HTR-8/SVneo (cell line): ENCODE results near the gene SYNCRIP.
A peak's percentile ranks its signal among the peaks of the same experiment; 100 is the strongest.
"Not testable (repeated sequence)": the region's sequence is repeated elsewhere in the genome, so short reads cannot be mapped to it uniquely, and the experiment has no call there.

Experiments
- DNase-seq: peaks from one replicate; pipeline ENCODE4 v3.0.0; 2011; ENCODE audit warnings: low spot score, mixed read lengths; ENCODE audit not compliant: insufficient read length
- FAIRE-seq: peaks from 2 replicates; lab custom pipeline; 2011; peaks lifted over from hg19 to GRCh38; lab: Jason Lieb, UNC

The SYNCRIP gene

GRCh38 chr6:85642774-85643536 lies at the start of gene SYNCRIP:
SYNCRIP (minus strand) TSS chr6:85642886; CDS start chr6:85641439, 1,447 bp downstream.
- peak; percentile 98 for FAIRE-seq
- DNase-seq: peak; percentile 84

- no peak for FAIRE-seq
- no peak for DNase-seq
Observed at GRCh38 chr6:85691478-85691877, 48.8 kb upstream of the SYNCRIP start.

- FAIRE-seq: no peak
- DNase-seq: no peak
Observed at GRCh38 chr6:85690071-85690470, 47.4 kb upstream of the SYNCRIP start.

DNA sequence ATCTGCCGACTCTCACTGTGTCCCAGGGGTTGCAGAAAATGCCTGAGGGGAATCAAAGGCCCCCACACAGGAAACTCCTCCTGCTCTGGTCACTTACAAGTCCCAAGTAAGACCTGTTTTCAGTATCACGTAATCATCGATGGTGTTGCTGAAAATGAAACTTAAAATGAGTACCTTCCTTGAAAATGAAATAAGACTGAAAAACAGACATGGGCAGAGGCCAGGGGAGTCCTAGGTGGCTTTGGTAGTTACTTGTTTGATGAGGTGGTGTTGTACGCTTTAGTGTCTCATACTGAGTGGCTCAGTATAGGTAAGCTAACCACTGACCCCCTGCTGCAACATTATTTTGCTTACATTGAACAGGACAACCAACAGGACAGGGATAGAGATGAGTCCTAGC lies 43.0 kb upstream of the SYNCRIP start:
- no peak for DNase-seq
- no peak for FAIRE-seq

- DNase-seq (no peak), FAIRE-seq (no peak)
Observed at GRCh38 chr6:85684809-85685171, 42.1 kb upstream of the SYNCRIP start.

DNA sequence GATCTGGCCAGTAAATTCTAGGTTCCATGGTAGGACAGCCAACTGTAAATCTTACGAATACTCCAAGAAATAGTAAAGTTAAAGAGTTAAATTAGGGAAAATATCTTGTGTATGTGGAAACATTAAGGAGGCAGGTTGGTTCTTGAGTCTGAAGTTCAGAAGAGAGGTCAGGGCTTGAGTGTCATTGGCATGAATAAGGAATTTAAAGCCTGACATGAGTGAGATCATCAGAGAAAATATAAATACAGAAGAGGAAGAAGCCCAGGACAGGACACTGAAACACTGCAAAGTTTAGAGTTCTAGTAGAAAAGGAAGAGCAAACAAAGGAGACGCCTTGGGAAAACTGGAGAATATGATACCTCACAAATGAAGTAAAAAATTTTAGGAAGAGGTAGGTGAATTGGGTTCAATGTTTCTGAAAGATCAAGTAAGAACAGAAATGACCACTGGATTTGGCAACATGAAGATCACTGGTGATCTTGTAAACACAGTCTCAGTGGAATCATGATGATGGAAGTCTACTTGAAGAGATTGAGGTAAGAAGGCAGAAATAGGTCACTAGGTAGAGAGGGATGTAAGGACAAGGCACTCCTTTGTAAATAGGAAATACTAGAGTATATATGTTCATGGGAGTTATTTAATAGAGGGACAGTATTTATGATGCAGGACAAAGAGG lies 41.6 kb upstream of the SYNCRIP start:
- FAIRE-seq (no peak), DNase-seq (no peak)

DNA sequence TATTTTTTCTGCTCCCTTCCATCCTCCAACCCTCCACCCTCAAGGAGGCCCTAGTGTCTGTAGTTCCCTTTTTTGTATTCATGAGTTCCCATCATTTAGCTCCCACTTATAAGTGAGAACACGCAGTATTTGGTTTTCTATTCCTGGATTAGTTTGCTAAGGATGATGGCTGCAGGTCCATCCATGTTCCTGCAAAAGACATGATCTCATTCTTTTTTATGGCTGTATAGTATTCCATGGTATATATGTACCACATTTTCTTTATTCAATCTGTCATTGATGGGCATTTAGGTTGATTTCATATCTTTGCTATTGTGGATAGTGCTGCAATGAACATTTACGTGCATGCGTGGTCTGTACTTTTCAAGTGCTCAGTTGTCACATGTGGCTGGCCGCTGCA lies 39.2 kb upstream of the SYNCRIP start:
- FAIRE-seq, DNase-seq: not testable (repeated sequence)

GRCh38 chr6:85680388-85680787 lies 37.7 kb upstream of the SYNCRIP start:
- DNase-seq (no peak), FAIRE-seq (no peak)

DNA sequence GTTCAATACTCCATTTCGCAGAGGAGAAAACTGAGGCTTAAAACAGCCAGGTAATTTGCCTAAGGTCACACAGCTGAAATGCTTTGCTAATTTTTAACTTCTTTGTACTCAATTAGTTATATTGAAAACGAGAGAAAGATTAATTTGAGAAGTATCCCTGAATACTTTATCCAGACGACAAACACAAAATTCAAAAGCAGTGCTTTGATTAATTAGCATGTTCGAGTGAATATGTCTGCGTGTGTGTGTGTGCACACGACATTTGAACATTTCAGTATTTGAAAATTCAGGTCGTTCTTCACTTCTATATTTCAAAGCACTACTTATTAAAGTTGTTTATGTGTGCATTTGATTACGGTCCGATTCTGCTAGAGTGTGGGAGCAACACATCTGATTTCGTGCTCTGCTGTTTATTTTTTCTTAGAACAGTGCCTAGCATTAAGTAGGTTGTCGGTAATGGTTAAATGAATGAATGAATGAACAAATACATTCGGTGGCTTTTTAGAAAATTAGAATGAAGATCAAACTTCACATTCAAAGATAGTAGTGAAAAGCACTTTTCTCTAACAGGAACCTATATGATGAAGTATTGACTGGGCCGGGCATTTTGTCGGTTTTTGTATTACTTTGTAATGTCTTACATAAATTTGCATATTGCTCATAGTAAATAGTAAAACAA lies 36.9 kb upstream of the SYNCRIP start:
- DNase-seq (no peak), FAIRE-seq (no peak)

GRCh38 chr6:85678602-85679444 lies 36.1 kb upstream of the SYNCRIP start:
- peak; percentile 94 for DNase-seq
- peak; percentile 93 for FAIRE-seq

GRCh38 chr6:85678026-85678601 lies 35.4 kb upstream of the SYNCRIP start:
- FAIRE-seq: no peak
- no peak for DNase-seq

- DNase-seq (no peak), FAIRE-seq (no peak)
Observed at GRCh38 chr6:85677234-85677956, 34.7 kb upstream of the SYNCRIP start.

GRCh38 chr6:85676086-85676729 lies 33.5 kb upstream of the SYNCRIP start:
- FAIRE-seq (no peak), DNase-seq (no peak)

GRCh38 chr6:85675030-85675819 lies 32.5 kb upstream of the SYNCRIP start:
- no peak for FAIRE-seq
- DNase-seq: no peak

DNA sequence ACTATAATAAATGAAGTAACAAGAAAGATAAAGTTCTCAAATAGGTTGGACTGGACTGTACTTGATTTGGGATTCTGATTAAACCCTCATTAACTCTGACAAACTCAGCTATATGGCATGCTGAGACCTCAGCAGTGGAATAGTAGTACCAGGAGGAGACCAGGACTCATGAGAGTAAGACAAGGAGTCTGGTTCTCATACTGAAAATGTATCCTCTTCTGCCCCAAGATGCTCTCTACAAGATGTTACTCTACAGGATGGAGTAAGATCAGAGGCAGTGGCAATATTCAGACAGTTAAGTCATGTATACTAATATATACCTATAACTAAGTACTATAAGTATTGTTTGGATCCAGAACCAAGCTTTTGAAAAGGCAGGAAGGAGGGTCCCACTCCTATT lies 31.9 kb upstream of the SYNCRIP start:
- DNase-seq (no peak), FAIRE-seq (no peak)

DNA sequence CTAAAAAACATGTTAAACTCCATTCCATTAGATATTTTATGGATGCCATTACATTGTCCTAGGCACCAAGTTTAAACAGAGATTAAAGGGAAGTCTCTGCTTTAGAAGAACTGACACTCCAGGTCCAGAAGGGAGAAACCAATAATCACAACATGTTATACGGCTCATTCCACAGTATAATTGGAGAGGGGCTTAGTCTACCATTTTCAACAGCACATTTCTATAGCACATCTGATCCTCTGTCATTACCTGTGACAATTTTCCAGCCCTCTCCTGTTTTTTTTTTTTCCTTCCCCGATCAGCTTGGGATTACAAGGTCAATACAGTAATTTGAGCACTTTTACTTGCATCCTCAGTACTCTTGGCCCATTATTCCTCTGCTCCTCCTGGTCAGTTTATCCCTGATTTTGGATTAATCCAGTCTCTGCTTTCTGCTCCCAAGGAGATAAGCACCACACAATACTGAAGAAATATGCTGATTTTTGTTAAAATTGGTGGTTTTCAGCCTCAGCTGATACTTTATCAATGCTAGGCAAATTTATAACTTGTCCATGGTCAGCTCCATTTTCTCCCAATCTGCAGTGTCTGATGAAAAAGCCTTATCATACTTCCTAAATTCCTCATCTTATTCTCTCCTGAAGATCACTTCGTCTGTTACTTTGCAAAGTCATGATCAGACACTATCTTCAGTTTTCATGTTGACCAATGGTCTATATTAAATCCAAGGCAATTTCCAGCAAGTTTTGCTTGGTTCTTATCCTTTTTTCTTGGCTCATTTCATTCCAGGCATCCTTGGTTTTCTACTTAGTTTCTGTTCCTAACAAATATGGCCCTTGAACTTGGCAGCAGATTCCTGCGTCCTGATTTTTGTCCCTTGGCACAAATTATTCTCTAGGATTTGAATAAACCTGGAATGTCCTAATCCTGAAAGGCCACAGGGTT lies 30.8 kb upstream of the SYNCRIP start:
- no peak for DNase-seq
- no peak for FAIRE-seq

DNA sequence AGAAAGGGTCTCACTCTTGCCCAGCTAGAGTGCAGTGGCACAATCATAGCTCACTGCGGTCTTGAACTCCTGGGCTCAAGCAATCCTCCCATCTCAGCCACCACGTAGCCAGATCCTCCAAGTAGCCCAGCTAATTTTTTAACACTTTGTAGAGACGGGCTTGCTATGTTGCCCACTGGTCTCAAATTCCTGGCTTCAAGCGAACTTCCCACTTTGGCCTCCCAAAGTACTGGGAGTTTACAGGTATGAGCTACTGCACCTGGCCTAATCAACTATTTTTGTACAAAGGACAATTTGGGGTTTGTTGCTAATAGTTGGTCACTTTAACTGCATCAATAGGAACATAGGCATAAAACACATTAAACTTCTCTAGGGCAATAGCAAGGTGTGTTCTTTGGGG lies 29.9 kb upstream of the SYNCRIP start:
- FAIRE-seq: no peak
- no peak for DNase-seq
